ENCODE data around the gene GRHL3. TPM values are rescaled to one million over a fixed set of nuclear protein-coding genes. Genes with fewer than 3 reads are reported as not detected.

GRHL3 gene
- total RNA-seq, 1 experiment from 2014 or later, result 2.5 TPM

DNA sequence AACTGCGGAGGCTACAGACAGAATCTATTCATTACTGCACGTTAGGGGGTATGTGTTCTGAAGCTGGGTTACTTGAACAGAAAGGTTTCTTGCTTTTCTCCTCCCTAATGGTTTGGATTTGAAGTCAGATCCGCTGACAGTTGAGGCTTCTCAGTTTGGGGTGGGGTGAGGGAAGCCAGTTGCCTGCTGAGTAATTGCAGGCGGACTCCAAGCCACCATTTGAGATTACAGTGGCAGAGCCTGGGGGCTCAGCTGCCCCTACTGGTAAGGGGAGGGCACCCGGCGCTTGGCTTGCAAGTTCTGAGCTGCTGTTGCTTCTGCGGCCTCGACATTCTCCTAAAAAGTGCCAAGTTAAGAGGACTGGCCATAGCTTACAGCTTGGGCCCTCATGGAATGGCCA, 2.0 kb downstream of the GRHL3 start:
- DNase-seq (ENCODE audit: low spot score), result no peak
- Mint-ChIP-seq H3K9me3 (no peaks in the 10 kb centered on the region), H3K36me3 (no peaks in the 10 kb centered on the region), H3K4me1 (peaks cover 51% of the 10 kb centered on the region), H3K4me3 (peak overlapping the region; percentile 86), H3K27ac (no peak overlapping the region), H3K27me3 (ENCODE audit: low read depth) (peaks cover 46% of the 10 kb centered on the region)
- POLR2A ChIA-PET, result no interaction called here
- no peak for ATAC-seq
- CTCF ChIA-PET, result interaction anchor here (0.5 to 6.1 kb wide), 8 partner anchors 8 to 119 kb away, joined by 3 to 39 read pairs (median 3); partner anchors contain the start of gene NIPAL3
- TF ChIP-seq ZBTB21 (CRISPR knock-in tag; IDR thresholded peaks at IDR 0.05; ENCODE audit: borderline replicate concordance) (no peak), NFYB (CRISPR knock-in tag; conservative IDR thresholded peaks at IDR 0.05; ENCODE audit: low read depth) (no peak), NR1H2 (CRISPR knock-in tag; IDR thresholded peaks at IDR 0.05) (no peak), ZMAT4 (CRISPR knock-in tag; IDR thresholded peaks at IDR 0.05) (no peak), GTF2I (CRISPR knock-in tag; conservative IDR thresholded peaks at IDR 0.05) (no peak), ZNF416 (CRISPR knock-in tag; IDR thresholded peaks at IDR 0.05) (no peak)
- TF ChIP-seq, protein P1, sequence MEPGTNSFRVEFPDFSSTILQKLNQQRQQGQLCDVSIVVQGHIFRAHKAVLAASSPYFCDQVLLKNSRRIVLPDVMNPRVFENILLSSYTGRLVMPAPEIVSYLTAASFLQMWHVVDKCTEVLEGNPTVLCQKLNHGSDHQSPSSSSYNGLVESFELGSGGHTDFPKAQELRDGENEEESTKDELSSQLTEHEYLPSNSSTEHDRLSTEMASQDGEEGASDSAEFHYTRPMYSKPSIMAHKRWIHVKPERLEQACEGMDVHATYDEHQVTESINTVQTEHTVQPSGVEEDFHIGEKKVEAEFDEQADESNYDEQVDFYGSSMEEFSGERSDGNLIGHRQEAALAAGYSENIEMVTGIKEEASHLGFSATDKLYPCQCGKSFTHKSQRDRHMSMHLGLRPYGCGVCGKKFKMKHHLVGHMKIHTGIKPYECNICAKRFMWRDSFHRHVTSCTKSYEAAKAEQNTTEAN (CRISPR knock-in tag; IDR thresholded peaks at IDR 0.05), result no peak
- TF ChIP-seq, protein P2, sequence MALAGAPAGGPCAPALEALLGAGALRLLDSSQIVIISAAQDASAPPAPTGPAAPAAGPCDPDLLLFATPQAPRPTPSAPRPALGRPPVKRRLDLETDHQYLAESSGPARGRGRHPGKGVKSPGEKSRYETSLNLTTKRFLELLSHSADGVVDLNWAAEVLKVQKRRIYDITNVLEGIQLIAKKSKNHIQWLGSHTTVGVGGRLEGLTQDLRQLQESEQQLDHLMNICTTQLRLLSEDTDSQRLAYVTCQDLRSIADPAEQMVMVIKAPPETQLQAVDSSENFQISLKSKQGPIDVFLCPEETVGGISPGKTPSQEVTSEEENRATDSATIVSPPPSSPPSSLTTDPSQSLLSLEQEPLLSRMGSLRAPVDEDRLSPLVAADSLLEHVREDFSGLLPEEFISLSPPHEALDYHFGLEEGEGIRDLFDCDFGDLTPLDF (CRISPR knock-in tag; IDR thresholded peaks at IDR 0.05), result no peak

GRCh38 chr1:24321697-24322469, 2.7 kb downstream of the GRHL3 start:
- no peaks in the 10 kb centered on the region for H3K9me3 Mint-ChIP-seq
- ATAC-seq, result peak; percentile 25
- H3K36me3 Mint-ChIP-seq, result no peaks in the 10 kb centered on the region
- TF ChIP-seq ZNF423 (CRISPR knock-in tag; IDR thresholded peaks at IDR 0.05) (peak; percentile 75), ETV6 (CRISPR knock-in tag; IDR thresholded peaks at IDR 0.05) (0 out of 2 replicates have a peak, but pooled peaks have one; percentile 15), FOXP1 (CRISPR knock-in tag; IDR thresholded peaks at IDR 0.05; ENCODE audit: borderline replicate concordance) (0 out of 2 replicates have a peak, but pooled peaks have one; percentile 52), KAT7 (CRISPR knock-in tag; IDR thresholded peaks at IDR 0.05; ENCODE audit: borderline replicate concordance) (0 out of 2 replicates have a peak, but pooled peaks have one; percentile 40), HMGXB4 (CRISPR knock-in tag; IDR thresholded peaks at IDR 0.05) (peak; percentile 58; the same call in 1 of the 2 replicates), ZNF317 (CRISPR knock-in tag; IDR thresholded peaks at IDR 0.05; ENCODE audit: borderline replicate concordance, low read depth) (no peak), MAX (CRISPR knock-in tag; IDR thresholded peaks at IDR 0.05) (peak; percentile 22), SOX15 (CRISPR knock-in tag; IDR thresholded peaks at IDR 0.05) (no peak), TCF7 (CRISPR knock-in tag; IDR thresholded peaks at IDR 0.05; ENCODE audit: low read depth) (no peak), TEAD4 (CRISPR knock-in tag; IDR thresholded peaks at IDR 0.05) (no peak), RELA (CRISPR knock-in tag; IDR thresholded peaks at IDR 0.05; ENCODE audit: borderline replicate concordance) (no peak), ZNF121 (CRISPR knock-in tag; IDR thresholded peaks at IDR 0.05) (no peak)
- TF ChIP-seq, protein P1 (CRISPR knock-in tag; IDR thresholded peaks at IDR 0.05), result no peak
- peaks cover 51% of the 10 kb centered on the region for H3K4me1 Mint-ChIP-seq
- ChIA-PET CTCF (interaction anchor here (0.5 to 6.1 kb wide), 9 partner anchors 9 to 123 kb away, joined by 3 to 39 read pairs (median 3); partner anchors contain the start of gene NIPAL3), POLR2A (no interaction called here)
- peak; percentile 65 for DNase-seq (ENCODE audit: low spot score)
- no peak overlapping the region for H3K27ac Mint-ChIP-seq
- peak overlapping the region; percentile 86 for H3K4me3 Mint-ChIP-seq
- peaks cover 46% of the 10 kb centered on the region for H3K27me3 Mint-ChIP-seq (ENCODE audit: low read depth)
